DOHH2 (cell line): Measurements from ENCODE around the gene PAPPA.

Experiments
- H3F3A ChIP-seq: fragments of 200-600 bp; sonication (generic), shearing (Covaris generic); 2 replicates; pipeline ENCODE4 v1.6.0; 2016; ENCODE audit warnings: antibody characterized with exemption, mild to moderate bottlenecking; ENCODE audit not compliant: control insufficient read depth, insufficient read depth
- H3K27ac ChIP-seq: fragments of 200-600 bp; sonication (generic); 2 replicates; pipeline ENCODE4 v1.5.1; 2014; ENCODE audit warnings: low read depth, mild to moderate bottlenecking, low read length, moderate library complexity
- H3K27me3 ChIP-seq: fragments of 200-600 bp; sonication (generic); 2 replicates; pipeline ENCODE4 v1.6.1; 2014; ENCODE audit warnings: mild to moderate bottlenecking, low read length, mixed read lengths; ENCODE audit not compliant: control insufficient read depth
- H3K36me3 ChIP-seq: fragments of 200-600 bp; sonication (generic); 2 replicates; pipeline ENCODE4 v1.6.1; 2014; ENCODE audit warnings: mild to moderate bottlenecking, low read length, moderate library complexity, mixed read lengths; ENCODE audit not compliant: control insufficient read depth
- H3K4me1 ChIP-seq: fragments of 200-600 bp; sonication (generic); 2 replicates; pipeline ENCODE4 v1.6.1; 2014; ENCODE audit warnings: mild to moderate bottlenecking, low read length, mixed read lengths; ENCODE audit not compliant: control insufficient read depth
- H3K4me2 ChIP-seq: fragments of 200-600 bp; sonication (generic); 2 replicates; pipeline ENCODE4 v1.6.0; 2014; ENCODE audit warnings: mild to moderate bottlenecking, low read length, moderate library complexity
- H3K4me3 ChIP-seq: fragments of 200-600 bp; sonication (generic); 2 replicates; pipeline ENCODE4 v1.5.1; 2014; ENCODE audit warnings: mild to moderate bottlenecking, low read length, mixed read lengths
- H3K79me2 ChIP-seq: fragments of 200-600 bp; sonication (generic); 2 replicates; pipeline ENCODE4 v1.6.1; 2014; ENCODE audit warnings: mild to moderate bottlenecking, low read length, mixed read lengths; ENCODE audit not compliant: control insufficient read depth
- H3K9me2 ChIP-seq: fragments of 200-600 bp; sonication (generic); replicated peaks from 2 replicates; pipeline ENCODE4 v1.6.1; 2014; ENCODE audit warnings: mild to moderate bottlenecking, low read length, mixed read lengths; ENCODE audit not compliant: control insufficient read depth
- H3K9me3 ChIP-seq: fragments of 200-600 bp; sonication (generic); 2 replicates; pipeline ENCODE4 v1.6.1; 2014; ENCODE audit warnings: antibody characterized with exemption, low read length, mixed read lengths; ENCODE audit not compliant: control insufficient read depth, insufficient read depth
- H4K20me1 ChIP-seq: fragments of 200-600 bp; sonication (generic); 2 replicates; pipeline ENCODE4 v1.6.0; 2014; ENCODE audit warnings: low read depth, mild to moderate bottlenecking, antibody characterized with exemption, low read length, moderate library complexity; ENCODE audit not compliant: control insufficient read depth, insufficient read depth
- CTCF ChIP-seq: fragments of 200-600 bp; sonication (generic); IDR thresholded peaks from one replicate; pipeline ENCODE4 v1.5.1; 2014; ENCODE audit warnings: antibody characterized with exemption, mild to moderate bottlenecking, low read depth, low read length; ENCODE audit not compliant: poor library complexity, severe bottlenecking
- EZH2phosphoT487 ChIP-seq: fragments of 200-600 bp; sonication (generic); IDR thresholded peaks from 2 replicates; pipeline ENCODE4 v1.6.1; 2017; ENCODE audit warnings: borderline replicate concordance, mild to moderate bottlenecking, antibody characterized with exemption, low read length, moderate library complexity, mixed read lengths

PAPPA gene

GRCh38 chr9:116276651-116277121, 123.1 kb downstream of the PAPPA start:
- no peaks in the 10 kb centered on the region for H3K4me1 ChIP-seq
- no peaks in the 10 kb centered on the region for H3F3A ChIP-seq
- no peaks in the 10 kb centered on the region for H3K79me2 ChIP-seq
- H3K36me3 ChIP-seq = no peaks in the 10 kb centered on the region
- no peak overlapping the region for H3K4me2 ChIP-seq
- no peak overlapping the region for H3K4me3 ChIP-seq
- H4K20me1 ChIP-seq = no peaks in the 10 kb centered on the region
- no peaks in the 10 kb centered on the region for H3K9me3 ChIP-seq
- H3K27ac ChIP-seq = no peak overlapping the region
- H3K9me2 ChIP-seq = no peaks in the 10 kb centered on the region
- no peak for TF ChIP-seq CTCF
- no peak for TF ChIP-seq EZH2phosphoT487
- H3K27me3 ChIP-seq = peaks cover 3% of the 10 kb centered on the region; the same call in 1 of the 2 replicates

- H3K9me3 ChIP-seq = no peaks in the 10 kb centered on the region
- H3F3A ChIP-seq = no peaks in the 10 kb centered on the region
- H3K79me2 ChIP-seq = no peaks in the 10 kb centered on the region
- no peaks in the 10 kb centered on the region for H3K9me2 ChIP-seq
- no peak overlapping the region for H3K27ac ChIP-seq
- no peaks in the 10 kb centered on the region for H4K20me1 ChIP-seq
- H3K27me3 ChIP-seq = no peaks in the 10 kb centered on the region
- TF ChIP-seq CTCF = no peak
- no peak for TF ChIP-seq EZH2phosphoT487
- no peaks in the 10 kb centered on the region for H3K36me3 ChIP-seq
- H3K4me1 ChIP-seq = no peaks in the 10 kb centered on the region
- no peak overlapping the region for H3K4me2 ChIP-seq
- no peak overlapping the region for H3K4me3 ChIP-seq
Measured at GRCh38 chr9:116278326-116278725, 124.7 kb downstream of the PAPPA start.

GRCh38 chr9:116279230-116279629, 125.6 kb downstream of the PAPPA start:
- Histone ChIP-seq H4K20me1 (no peaks in the 10 kb centered on the region), H3K79me2 (no peaks in the 10 kb centered on the region), H3K4me3 (no peak overlapping the region), H3K4me1 (no peaks in the 10 kb centered on the region), H3K27me3 (no peaks in the 10 kb centered on the region), H3F3A (no peaks in the 10 kb centered on the region), H3K4me2 (no peak overlapping the region), H3K9me2 (no peaks in the 10 kb centered on the region), H3K27ac (no peak overlapping the region), H3K9me3 (no peaks in the 10 kb centered on the region), H3K36me3 (no peaks in the 10 kb centered on the region)
- TF ChIP-seq EZH2phosphoT487 = no peak
- no peak for TF ChIP-seq CTCF
